MM.1S (cell line): ENCODE measurements around the gene NUCB1.

Experiments used
- EZH2phosphoT487 ChIP-seq: fragments of 300-600 bp; sonication (generic); IDR thresholded peaks from 2 replicates; pipeline ENCODE4 v1.6.1; 2018; ENCODE audit warnings: antibody characterized with exemption, low read length
- TF ChIP-seq, protein P1 (sequence below): fragments of 300-600 bp; sonication (generic); IDR thresholded peaks from 2 replicates; pipeline ENCODE4 v1.5.1; 2016; ENCODE audit warnings: antibody characterized with exemption, low read length, mixed read lengths

DNA sequence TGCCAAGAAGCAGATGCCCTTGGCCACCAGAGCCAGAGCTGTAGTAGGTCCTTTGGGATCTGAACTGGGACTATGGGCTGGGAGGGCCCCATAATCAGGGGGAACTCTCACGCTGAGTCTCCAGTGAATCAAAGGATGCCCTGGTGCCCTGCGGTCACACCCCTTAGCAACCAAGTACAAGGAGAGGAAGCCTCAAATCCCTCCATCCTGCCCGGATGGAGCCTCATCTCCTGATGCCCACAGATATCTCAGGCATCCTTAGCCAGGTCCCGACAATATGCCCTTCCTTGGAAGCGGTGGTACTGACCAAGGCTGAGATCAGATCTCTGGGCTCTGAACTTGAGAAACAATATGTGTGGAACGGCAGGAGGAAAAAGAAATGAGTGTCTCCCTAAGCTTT is 33.4 kb upstream of the NUCB1 start:
- TF ChIP-seq EZH2phosphoT487: no peak
- TF ChIP-seq, protein P1, sequence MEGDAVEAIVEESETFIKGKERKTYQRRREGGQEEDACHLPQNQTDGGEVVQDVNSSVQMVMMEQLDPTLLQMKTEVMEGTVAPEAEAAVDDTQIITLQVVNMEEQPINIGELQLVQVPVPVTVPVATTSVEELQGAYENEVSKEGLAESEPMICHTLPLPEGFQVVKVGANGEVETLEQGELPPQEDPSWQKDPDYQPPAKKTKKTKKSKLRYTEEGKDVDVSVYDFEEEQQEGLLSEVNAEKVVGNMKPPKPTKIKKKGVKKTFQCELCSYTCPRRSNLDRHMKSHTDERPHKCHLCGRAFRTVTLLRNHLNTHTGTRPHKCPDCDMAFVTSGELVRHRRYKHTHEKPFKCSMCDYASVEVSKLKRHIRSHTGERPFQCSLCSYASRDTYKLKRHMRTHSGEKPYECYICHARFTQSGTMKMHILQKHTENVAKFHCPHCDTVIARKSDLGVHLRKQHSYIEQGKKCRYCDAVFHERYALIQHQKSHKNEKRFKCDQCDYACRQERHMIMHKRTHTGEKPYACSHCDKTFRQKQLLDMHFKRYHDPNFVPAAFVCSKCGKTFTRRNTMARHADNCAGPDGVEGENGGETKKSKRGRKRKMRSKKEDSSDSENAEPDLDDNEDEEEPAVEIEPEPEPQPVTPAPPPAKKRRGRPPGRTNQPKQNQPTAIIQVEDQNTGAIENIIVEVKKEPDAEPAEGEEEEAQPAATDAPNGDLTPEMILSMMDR: no peak
